Karpas-422 (cell line): ENCODE results near the gene ATP8B1. TPM values are rescaled to one million over a fixed set of nuclear protein-coding genes. Genes with fewer than 3 reads are reported as not detected.

Experiments
- DNase-seq: peaks from one replicate; pipeline ENCODE4 v3.0.0-alpha.2; 2015
- H2AFZ ChIP-seq: fragments of 200-600 bp; sonication (generic); 2 replicates; pipeline ENCODE4 v1.6.1; 2014; ENCODE audit warnings: antibody characterized with exemption, low read length, mixed read lengths
- H3K27ac ChIP-seq: fragments of 200-600 bp; sonication (generic); 2 replicates; pipeline ENCODE4 v1.5.1; 2014; ENCODE audit warnings: mild to moderate bottlenecking, low read length, moderate library complexity
- H3K27me3 ChIP-seq: fragments of 200-600 bp; sonication (generic); 2 replicates; pipeline ENCODE4 v1.6.1; 2014; ENCODE audit warnings: low read length, mixed read lengths
- H3K36me3 ChIP-seq: fragments of 200-600 bp; sonication (generic); 2 replicates; pipeline ENCODE4 v1.6.1; 2014; ENCODE audit warnings: low read length, mixed read lengths; ENCODE audit not compliant: insufficient read depth
- H3K4me1 ChIP-seq: fragments of 200-600 bp; sonication (generic); 2 replicates; pipeline ENCODE4 v1.6.1; 2014; ENCODE audit warnings: mild to moderate bottlenecking, low read length, mixed read lengths
- H3K4me2 ChIP-seq: fragments of 200-600 bp; sonication (generic); 2 replicates; pipeline ENCODE4 v1.6.1; 2014; ENCODE audit warnings: low read length, low read depth, mild to moderate bottlenecking; ENCODE audit not compliant: poor library complexity, severe bottlenecking
- H3K4me3 ChIP-seq: fragments of 200-600 bp; sonication (generic); 2 replicates; pipeline ENCODE4 v1.5.1; 2014; ENCODE audit warnings: mild to moderate bottlenecking, antibody characterized with exemption, low read length, mixed read lengths
- H3K79me2 ChIP-seq: fragments of 200-600 bp; sonication (generic); 2 replicates; pipeline ENCODE4 v1.6.1; 2014; ENCODE audit warnings: mild to moderate bottlenecking, low read length, mixed read lengths
- H3K9ac ChIP-seq: fragments of 200-600 bp; sonication (generic); 2 replicates; pipeline ENCODE4 v1.6.0; 2014; ENCODE audit warnings: low read length
- H3K9me2 ChIP-seq: fragments of 200-600 bp; sonication (generic), shearing (Covaris generic); replicated peaks from 2 replicates; pipeline ENCODE4 v1.6.0; 2014; ENCODE audit warnings: mild to moderate bottlenecking, low read length, moderate library complexity; ENCODE audit not compliant: insufficient read depth
- H3K9me3 ChIP-seq: fragments of 300-700, 200-600 bp; sonication (generic); 2 replicates; pipeline ENCODE4 v1.6.1; 2014; ENCODE audit warnings: low read length, mixed read lengths
- H4K20me1 ChIP-seq: fragments of 200-600 bp; sonication (generic); 2 replicates; pipeline ENCODE4 v1.6.1; 2014; ENCODE audit warnings: mild to moderate bottlenecking, antibody characterized with exemption, low read length, low read depth; ENCODE audit not compliant: insufficient read depth
- total RNA-seq: library from RNA; depleted of rRNA; stranded (reverse); fragments of >200 nt; shearing (Covaris generic); gene quantifications from 2 replicates; pipeline ENCODE4 v1.2.3, GENCODE V29; 2014; ENCODE audit warnings: low replicate concordance

Gene ATP8B1
- total RNA-seq, 1 experiment from 2014 or later, result not detected

DNA sequence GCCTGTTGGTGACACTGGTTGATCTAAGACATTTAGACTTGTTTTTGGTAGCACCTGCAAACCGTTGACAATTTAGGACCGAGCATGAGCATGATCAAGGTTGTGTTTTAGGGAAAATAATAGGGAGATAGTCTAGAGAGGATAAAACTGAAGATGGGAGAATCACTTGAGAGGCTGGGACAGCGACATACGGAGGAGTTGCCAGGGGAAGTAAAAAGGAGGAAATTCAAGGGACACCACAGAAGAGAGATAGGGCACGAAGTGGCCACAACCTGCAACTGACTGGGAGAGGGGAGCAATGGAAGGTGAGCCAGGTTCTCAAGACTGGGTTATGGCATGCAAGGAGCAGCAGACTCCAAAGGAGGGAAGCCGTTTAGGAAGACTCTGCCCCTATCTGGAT lies 1.4 kb upstream of the ATP8B1 start:
- Histone ChIP-seq H3K36me3 (no peaks in the 10 kb centered on the region), H3K27me3 (no peaks in the 10 kb centered on the region), H3K27ac (no peak overlapping the region), H4K20me1 (no peaks in the 10 kb centered on the region), H3K9ac (no peak overlapping the region), H3K4me1 (peaks cover 25% of the 10 kb centered on the region), H3K9me3 (no peaks in the 10 kb centered on the region), H2AFZ (no peak overlapping the region), H3K4me3 (no peak overlapping the region), H3K9me2 (no peaks in the 10 kb centered on the region), H3K79me2 (no peaks in the 10 kb centered on the region), H3K4me2 (no peak overlapping the region)
- DNase-seq, result no peak

DNA sequence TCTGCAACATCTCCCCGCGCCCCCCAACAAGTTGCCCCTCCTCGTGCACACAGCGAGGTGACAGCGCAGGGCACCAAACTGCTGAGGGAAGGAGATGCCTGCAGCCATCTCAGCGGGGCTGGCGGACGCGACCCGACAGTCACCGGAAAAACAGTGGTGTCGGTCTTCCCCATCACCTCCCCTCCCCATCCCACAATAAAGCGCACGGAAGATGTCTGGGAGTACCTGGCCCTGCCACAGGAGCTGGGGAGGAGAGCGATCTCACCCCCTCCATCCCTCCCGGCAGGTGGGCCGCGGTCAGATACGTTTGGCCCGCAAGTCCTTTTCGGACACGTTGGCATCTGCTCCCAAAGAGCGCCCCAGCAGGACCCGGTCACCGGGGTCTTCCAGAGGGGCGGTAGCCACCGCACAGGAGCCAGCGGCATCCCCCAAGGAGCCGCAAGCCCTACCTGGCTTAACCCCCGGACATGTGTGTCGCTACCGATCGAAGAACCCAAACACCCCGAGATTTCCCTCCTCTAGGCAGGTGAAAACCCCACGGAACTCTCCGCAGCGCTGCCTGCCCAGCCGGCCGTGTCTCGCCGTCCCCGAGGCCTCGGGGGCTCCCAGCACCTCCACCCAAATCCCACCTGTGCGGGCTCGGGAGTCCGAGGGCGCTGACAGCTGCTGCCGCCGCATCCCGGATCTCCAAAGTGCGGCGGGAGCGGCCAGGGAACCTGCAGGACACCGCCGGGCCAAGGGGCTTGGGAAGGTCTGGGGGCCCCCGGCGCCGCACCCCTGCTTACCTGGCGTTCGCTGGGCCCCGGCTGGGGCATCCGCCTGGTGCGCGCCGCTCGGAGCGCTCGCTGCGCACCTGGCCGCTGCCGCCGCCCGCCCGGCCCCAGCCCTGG lies 657 bp downstream of the ATP8B1 start:
- H3K79me2 ChIP-seq, result no peaks in the 10 kb centered on the region
- H3K9ac ChIP-seq, result no peak overlapping the region
- H3K4me1 ChIP-seq, result peaks cover 25% of the 10 kb centered on the region
- H3K9me3 ChIP-seq, result no peaks in the 10 kb centered on the region
- no peaks in the 10 kb centered on the region for H3K27me3 ChIP-seq
- no peak for DNase-seq
- no peak overlapping the region for H3K4me3 ChIP-seq
- H4K20me1 ChIP-seq, result no peaks in the 10 kb centered on the region
- no peaks in the 10 kb centered on the region for H3K9me2 ChIP-seq
- H3K27ac ChIP-seq, result no peak overlapping the region
- no peak overlapping the region for H3K4me2 ChIP-seq
- no peaks in the 10 kb centered on the region for H3K36me3 ChIP-seq
- no peak overlapping the region for H2AFZ ChIP-seq

DNA sequence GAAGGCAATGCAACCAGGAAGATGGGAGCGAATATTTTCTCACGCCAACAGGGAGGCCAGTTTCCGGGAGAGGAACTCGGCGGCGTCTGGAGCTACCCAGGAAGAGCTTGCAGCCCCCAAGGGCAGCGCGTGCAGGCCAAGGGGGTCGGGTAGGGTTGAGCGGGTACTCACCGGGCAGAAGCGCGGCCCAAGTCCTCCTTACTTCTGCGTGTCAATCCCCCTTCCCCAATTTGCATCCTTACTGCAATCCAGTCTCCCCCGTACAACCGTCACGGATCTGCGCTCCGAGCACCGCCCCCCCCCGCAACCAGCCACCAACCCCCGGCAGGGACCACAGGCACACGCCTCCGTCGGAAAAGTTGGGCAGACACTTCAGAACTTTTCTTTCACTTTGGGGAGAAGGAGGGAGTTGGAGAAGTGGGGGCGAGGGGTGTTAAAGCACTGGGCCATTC lies 1.3 kb downstream of the ATP8B1 start:
- no peaks in the 10 kb centered on the region for H3K9me2 ChIP-seq
- no peak overlapping the region for H3K4me2 ChIP-seq
- no peak overlapping the region for H3K9ac ChIP-seq
- no peaks in the 10 kb centered on the region for H3K9me3 ChIP-seq
- H3K79me2 ChIP-seq, result no peaks in the 10 kb centered on the region
- H3K27me3 ChIP-seq, result no peaks in the 10 kb centered on the region
- H4K20me1 ChIP-seq, result no peaks in the 10 kb centered on the region
- H3K4me1 ChIP-seq, result peaks cover 21% of the 10 kb centered on the region
- H3K4me3 ChIP-seq, result no peak overlapping the region
- no peaks in the 10 kb centered on the region for H3K36me3 ChIP-seq
- no peak for DNase-seq
- H2AFZ ChIP-seq, result no peak overlapping the region
- no peak overlapping the region for H3K27ac ChIP-seq

DNA sequence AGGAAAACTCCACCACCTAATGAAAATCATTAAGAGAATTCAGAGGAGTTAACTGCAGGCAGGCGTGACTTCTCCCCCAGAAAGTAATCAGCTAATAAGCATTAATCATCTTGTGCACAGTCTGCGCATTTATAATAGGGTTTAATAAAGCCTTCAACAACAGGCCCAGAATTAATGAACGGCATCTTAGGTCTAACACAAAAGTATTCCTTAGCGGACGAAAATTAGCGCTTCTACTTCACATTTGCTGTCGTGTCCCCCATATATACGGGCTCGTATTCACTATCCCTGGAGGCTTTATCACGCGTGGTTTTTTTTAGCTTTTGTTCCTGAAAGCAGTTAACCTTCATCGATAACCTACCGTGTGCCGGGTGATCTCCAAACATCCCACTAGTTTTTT lies 1.8 kb downstream of the ATP8B1 start:
- H2AFZ ChIP-seq, result no peak overlapping the region
- DNase-seq, result no peak
- H3K9ac ChIP-seq, result no peak overlapping the region
- H3K27ac ChIP-seq, result no peak overlapping the region
- H3K27me3 ChIP-seq, result no peaks in the 10 kb centered on the region
- H3K36me3 ChIP-seq, result no peaks in the 10 kb centered on the region
- H3K9me3 ChIP-seq, result no peaks in the 10 kb centered on the region
- no peaks in the 10 kb centered on the region for H4K20me1 ChIP-seq
- H3K4me1 ChIP-seq, result peaks cover 16% of the 10 kb centered on the region
- no peak overlapping the region for H3K4me2 ChIP-seq
- no peaks in the 10 kb centered on the region for H3K79me2 ChIP-seq
- H3K4me3 ChIP-seq, result no peak overlapping the region
- no peaks in the 10 kb centered on the region for H3K9me2 ChIP-seq

DNA sequence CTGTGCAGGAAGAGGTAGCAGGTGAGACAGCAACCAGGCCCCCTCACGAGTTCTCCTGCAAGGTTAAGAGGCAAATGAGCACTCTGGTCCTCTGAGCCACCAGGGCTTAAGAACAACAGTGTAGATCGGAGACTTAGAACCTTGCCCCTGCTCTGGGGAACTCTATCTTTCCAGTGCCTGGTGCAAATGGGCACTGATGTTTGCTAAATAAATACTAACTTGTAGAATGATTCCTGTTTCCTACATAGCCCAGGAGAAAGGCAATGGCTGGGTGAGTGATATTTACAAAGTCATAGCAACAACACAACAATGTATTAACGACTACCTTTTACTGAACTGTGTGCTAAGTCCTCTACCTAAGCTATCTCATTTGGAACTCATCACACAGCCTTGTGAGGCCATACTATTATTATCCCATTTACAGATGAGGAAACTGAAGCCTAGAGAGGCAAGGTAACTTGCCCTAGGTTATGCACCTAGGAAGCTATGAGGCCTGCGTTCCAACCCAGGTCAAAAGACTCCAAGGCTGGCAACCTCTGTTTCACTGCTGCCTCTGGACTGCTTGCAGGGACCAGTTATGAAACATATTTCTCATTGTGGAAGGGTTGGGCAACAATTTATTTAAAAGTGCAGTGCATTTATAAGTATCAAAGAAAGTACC lies 4.3 kb downstream of the ATP8B1 start:
- Histone ChIP-seq H3K27me3 (no peaks in the 10 kb centered on the region), H3K36me3 (no peaks in the 10 kb centered on the region), H3K4me3 (no peak overlapping the region), H2AFZ (no peak overlapping the region), H3K79me2 (no peaks in the 10 kb centered on the region), H3K9me2 (no peaks in the 10 kb centered on the region), H3K9me3 (no peaks in the 10 kb centered on the region), H3K9ac (no peak overlapping the region), H4K20me1 (no peaks in the 10 kb centered on the region), H3K4me2 (no peak overlapping the region), H3K4me1 (no peaks in the 10 kb centered on the region), H3K27ac (no peak overlapping the region)
- peak; percentile 20 for DNase-seq

DNA sequence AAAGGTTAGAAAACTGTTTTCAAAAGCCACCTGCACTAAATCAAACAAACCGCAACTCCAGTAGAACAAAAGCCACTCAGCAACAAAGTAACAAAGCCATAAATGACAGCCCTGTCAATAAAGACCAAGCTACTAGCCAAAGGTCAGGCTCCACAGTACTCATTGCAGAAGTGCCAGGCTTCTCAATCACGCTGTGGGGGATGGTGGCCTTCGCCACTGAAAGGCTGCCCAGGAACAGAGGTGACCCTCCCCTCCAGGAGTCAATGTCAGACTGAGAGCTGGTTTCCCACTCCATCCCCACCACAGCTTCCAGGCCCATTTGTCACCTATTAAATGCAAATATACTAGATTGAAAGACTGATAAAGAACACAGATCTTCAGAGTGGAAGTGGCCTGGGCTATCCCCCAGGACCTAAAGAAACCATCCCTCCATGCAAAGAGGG lies 5.9 kb downstream of the ATP8B1 start:
- no peaks in the 10 kb centered on the region for H3K9me2 ChIP-seq
- DNase-seq, result peak; percentile 19
- no peaks in the 10 kb centered on the region for H3K36me3 ChIP-seq
- H3K9me3 ChIP-seq, result no peaks in the 10 kb centered on the region
- no peak overlapping the region for H3K4me2 ChIP-seq
- H4K20me1 ChIP-seq, result no peaks in the 10 kb centered on the region
- H3K9ac ChIP-seq, result no peak overlapping the region
- no peak overlapping the region for H2AFZ ChIP-seq
- no peaks in the 10 kb centered on the region for H3K79me2 ChIP-seq
- H3K27me3 ChIP-seq, result no peaks in the 10 kb centered on the region
- no peaks in the 10 kb centered on the region for H3K4me1 ChIP-seq
- no peak overlapping the region for H3K4me3 ChIP-seq
- H3K27ac ChIP-seq, result no peak overlapping the region

DNA sequence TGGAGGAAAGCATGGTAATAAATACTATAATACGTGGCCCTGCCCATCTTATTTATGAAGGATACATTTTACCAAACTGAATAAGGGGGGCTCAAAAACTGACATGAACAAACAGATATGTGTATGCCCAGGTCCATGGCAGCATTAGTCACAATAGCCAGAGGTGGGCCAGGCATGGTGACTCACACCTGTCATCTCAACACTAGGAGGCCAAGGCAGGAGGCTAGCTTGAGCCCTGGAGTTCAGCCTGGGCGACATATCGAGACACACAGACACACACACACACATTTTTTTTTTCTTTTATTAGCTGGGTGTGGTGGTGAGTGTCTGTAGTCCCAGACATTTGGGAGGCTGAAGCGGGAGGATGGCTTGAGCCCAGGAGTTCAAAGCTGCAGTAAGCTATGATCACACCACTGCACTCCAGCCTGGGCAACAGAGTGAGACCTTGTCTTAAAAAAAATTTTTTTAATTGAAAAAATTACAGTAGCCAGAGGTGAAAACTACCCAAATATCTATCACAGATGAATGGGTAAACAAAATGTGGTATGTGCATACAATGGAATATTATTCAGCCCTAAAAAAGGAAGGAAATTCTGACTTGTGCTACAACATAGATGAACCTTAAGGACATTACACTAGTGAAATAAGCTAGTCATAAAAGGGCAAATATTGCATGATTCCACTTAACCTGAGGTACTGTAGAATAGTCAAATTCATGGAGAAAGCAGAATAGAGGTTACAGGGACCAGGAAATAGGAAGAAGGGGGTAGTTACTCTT lies 8.0 kb downstream of the ATP8B1 start:
- no peaks in the 10 kb centered on the region for H3K9me3 ChIP-seq
- no peaks in the 10 kb centered on the region for H4K20me1 ChIP-seq
- H3K27me3 ChIP-seq, result no peaks in the 10 kb centered on the region
- H3K4me3 ChIP-seq, result no peak overlapping the region
- no peak overlapping the region for H3K4me2 ChIP-seq
- H3K9ac ChIP-seq, result no peak overlapping the region
- H3K36me3 ChIP-seq, result no peaks in the 10 kb centered on the region
- H3K27ac ChIP-seq, result no peak overlapping the region
- H3K79me2 ChIP-seq, result no peaks in the 10 kb centered on the region
- peak; percentile 25 for DNase-seq
- H3K9me2 ChIP-seq, result no peaks in the 10 kb centered on the region
- H2AFZ ChIP-seq, result no peak overlapping the region
- H3K4me1 ChIP-seq, result no peaks in the 10 kb centered on the region
